Parathyroid adenoma (tissue), 2 donors: ENCODE data around the gene VIPR2.
"Not testable (repeated sequence)": the region's sequence is repeated elsewhere in the genome, so short reads cannot be mapped to it uniquely, and the experiment has no call there.

Experiments used
- H2AFZ ChIP-seq: fragments of 300-600 bp; sonication (generic); one replicate; pipeline ENCODE4 v1.7.0; 2017; ENCODE audit warnings: antibody characterized with exemption, mild to moderate bottlenecking
- H3K27ac ChIP-seq: fragments of 300-600 bp; sonication (generic); one replicate; pipeline ENCODE4 v1.7.0; 2017
- H3K27me3 ChIP-seq: fragments of 300-600 bp; sonication (generic); one replicate; pipeline ENCODE4 v1.7.0; 2017; ENCODE audit warnings: low read length; ENCODE audit not compliant: control insufficient read depth, insufficient read depth
- H3K36me3 ChIP-seq: fragments of 300-600 bp; sonication (generic); one replicate; pipeline ENCODE4 v1.7.0; 2017; ENCODE audit warnings: low read length; ENCODE audit not compliant: control insufficient read depth, insufficient read depth
- H3K4me1 ChIP-seq: fragments of 300-600 bp; sonication (generic); one replicate; pipeline ENCODE4 v1.7.0; 2017; ENCODE audit warnings: control low read depth
- H3K4me2 ChIP-seq: fragments of 300-600 bp; sonication (generic); one replicate; pipeline ENCODE4 v1.7.0; 2017; ENCODE audit warnings: low read length
- H3K4me3 ChIP-seq: fragments of 300-600 bp; sonication (generic); one replicate; pipeline ENCODE4 v1.7.0; 2017; ENCODE audit warnings: low read depth, low read length
- H3K79me2 ChIP-seq: fragments of 300-600 bp; sonication (generic); one replicate; pipeline ENCODE4 v1.7.0; 2017; ENCODE audit warnings: control low read depth
- H3K9ac ChIP-seq: fragments of 300-600 bp; sonication (generic); one replicate; pipeline ENCODE4 v1.7.0; 2017; ENCODE audit warnings: mild to moderate bottlenecking
- H3K9me3 ChIP-seq: fragments of 300-600 bp; sonication (generic); one replicate; pipeline ENCODE4 v1.7.0; 2017; ENCODE audit warnings: low read length; ENCODE audit not compliant: control insufficient read depth
- CTCF ChIP-seq: fragments of 300-600 bp; sonication (generic); IDR thresholded peaks from one replicate; pipeline ENCODE4 v1.7.0; 2017; ENCODE audit warnings: antibody characterized with exemption, mild to moderate bottlenecking
- donor health status: primary hyperparathyroidism.

VIPR2 gene

DNA sequence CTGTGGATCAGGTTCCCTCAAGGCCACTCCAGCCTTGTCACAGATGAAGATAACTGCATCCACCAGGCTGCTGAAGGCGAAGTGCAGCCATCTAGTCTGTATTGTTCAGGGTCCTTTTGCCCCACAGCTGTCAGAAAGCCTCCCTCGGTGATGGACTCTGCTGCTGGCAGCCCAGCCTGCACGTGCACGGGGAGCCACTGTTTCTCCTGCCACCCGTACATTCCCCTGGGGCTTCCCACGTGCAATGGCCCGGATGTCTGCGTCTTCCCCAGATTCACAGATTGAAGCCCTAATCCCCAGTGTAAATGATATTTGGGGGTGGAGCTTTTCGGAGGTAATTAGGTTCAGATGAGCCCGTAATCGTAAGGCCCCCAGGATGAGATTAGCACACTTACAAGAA is 46.6 kb upstream of the VIPR2 start:
- Histone ChIP-seq H3K79me2 (no peaks in the 10 kb centered on the region), H3K27me3 (no peaks in the 10 kb centered on the region), H3K4me3 (no peak overlapping the region), H3K9ac (no peak overlapping the region), H2AFZ (no peak overlapping the region), H3K9me3 (no peaks in the 10 kb centered on the region), H3K4me2 (no peak overlapping the region), H3K4me1 (no peaks in the 10 kb centered on the region), H3K36me3 (no peaks in the 10 kb centered on the region), H3K27ac (no peak overlapping the region)
- TF ChIP-seq CTCF, result no peak

DNA sequence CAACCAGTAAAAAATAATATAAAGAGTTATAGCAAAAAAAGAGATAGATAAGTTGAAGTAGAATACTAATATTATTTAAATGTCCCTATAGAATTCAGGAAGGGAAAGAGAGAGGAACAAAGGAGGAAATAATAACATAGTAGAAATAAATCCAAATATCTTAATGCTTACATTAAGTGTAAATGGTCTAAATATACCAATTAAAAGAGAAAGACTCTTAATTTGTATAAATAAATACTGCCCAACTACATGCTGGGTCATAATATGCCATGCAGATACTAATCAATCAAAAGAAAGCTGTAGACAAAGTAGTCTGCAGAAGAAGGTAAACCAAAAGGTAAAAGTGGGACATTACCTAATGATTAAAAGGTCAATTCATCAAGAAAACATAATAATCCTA is 43.3 kb upstream of the VIPR2 start:
- H3K27me3 ChIP-seq, result no peaks in the 10 kb centered on the region
- no peak overlapping the region for H3K4me2 ChIP-seq
- H2AFZ ChIP-seq, result no peak overlapping the region
- H3K9ac ChIP-seq, result no peak overlapping the region
- H3K36me3 ChIP-seq, result no peaks in the 10 kb centered on the region
- no peak overlapping the region for H3K27ac ChIP-seq
- no peaks in the 10 kb centered on the region for H3K4me1 ChIP-seq
- H3K4me3 ChIP-seq, result no peak overlapping the region
- no peak for TF ChIP-seq CTCF
- H3K79me2 ChIP-seq, result no peaks in the 10 kb centered on the region
- no peaks in the 10 kb centered on the region for H3K9me3 ChIP-seq

DNA sequence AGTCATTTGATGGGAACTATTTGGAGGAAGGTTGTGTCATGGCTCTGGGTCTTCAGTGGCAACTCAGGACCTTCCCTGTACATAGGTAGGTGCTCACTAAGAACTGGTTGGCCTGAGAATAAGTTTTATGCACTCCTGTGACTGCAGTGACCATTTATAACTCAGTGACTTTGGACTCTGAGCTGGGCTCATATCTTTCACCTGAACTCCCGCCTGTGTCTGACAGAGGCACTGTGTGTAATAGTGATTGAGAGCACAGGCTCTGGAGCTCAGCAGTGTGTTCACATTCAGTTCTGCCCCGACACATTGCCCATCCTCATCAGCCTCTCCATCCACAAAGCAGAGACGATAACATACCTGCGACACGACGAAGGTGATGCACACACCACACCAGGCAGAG is 34.6 kb upstream of the VIPR2 start:
- H3K27ac ChIP-seq, result no peak overlapping the region
- H3K27me3 ChIP-seq, result no peaks in the 10 kb centered on the region
- no peak overlapping the region for H3K4me3 ChIP-seq
- H3K9me3 ChIP-seq, result no peaks in the 10 kb centered on the region
- no peak overlapping the region for H2AFZ ChIP-seq
- H3K4me2 ChIP-seq, result no peak overlapping the region
- no peaks in the 10 kb centered on the region for H3K79me2 ChIP-seq
- no peaks in the 10 kb centered on the region for H3K36me3 ChIP-seq
- no peaks in the 10 kb centered on the region for H3K4me1 ChIP-seq
- TF ChIP-seq CTCF, result no peak
- no peak overlapping the region for H3K9ac ChIP-seq

DNA sequence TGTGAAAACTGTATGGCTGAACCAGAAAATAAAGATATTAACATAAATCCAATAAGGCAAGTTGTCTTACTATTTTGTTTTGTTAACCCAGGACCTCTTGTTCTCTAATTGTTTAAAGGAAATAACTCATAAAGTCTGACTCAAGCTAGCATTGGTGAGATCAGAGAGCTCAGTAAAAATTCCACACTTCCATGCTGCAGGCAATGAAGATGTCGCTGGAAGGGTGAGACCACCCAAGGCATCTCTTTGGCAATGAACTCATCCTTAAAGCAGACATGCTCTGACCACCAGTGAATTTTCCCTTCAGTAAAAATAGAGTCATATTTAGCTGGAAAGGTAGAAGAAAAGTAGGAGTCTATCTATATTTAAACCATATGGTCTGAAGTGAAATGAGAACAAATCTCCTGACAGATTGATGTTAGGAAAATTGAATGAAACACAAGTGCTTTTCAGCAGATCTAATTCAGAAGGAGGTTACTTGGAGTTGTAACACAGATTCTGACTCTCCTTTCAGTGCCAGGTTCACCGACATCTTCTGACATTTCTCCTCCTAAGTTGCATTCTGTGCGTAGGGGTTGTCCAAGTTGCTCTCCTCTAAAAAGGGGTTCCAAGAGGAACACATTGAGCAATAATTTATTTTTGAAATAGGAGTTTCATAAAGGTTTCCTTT is 32.8 kb upstream of the VIPR2 start:
- no peak for TF ChIP-seq CTCF
- H3K36me3 ChIP-seq, result no peaks in the 10 kb centered on the region

DNA sequence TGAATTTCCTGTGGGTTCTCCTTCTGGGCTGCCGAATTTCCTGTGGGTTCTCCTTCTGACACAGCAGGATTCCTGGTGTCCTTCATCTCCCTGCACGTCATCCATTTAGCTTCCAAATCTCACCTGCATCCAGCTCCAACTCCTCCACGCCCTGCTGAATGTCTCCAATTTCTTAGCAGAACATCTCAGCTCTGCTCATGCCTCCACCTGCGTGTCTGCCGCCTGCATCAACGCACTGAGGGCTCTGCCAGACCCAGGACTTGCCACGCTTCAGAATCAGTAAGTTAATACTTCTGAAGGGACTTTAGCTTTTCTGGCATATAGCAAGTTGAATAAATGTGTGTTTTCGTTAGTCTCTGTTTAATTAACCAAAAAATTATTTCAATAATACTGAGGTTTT is 31.1 kb upstream of the VIPR2 start:
- no peak overlapping the region for H3K27ac ChIP-seq
- no peak overlapping the region for H2AFZ ChIP-seq
- no peak overlapping the region for H3K4me2 ChIP-seq

More for the DNA sequence above, 32.8 kb upstream of the VIPR2 start:
- Histone ChIP-seq H3K4me1 (no peaks in the 10 kb centered on the region), H2AFZ (no peak overlapping the region), H3K4me2 (no peak overlapping the region), H3K9ac (no peak overlapping the region), H3K79me2 (no peaks in the 10 kb centered on the region), H3K27ac (no peak overlapping the region), H3K27me3 (no peaks in the 10 kb centered on the region), H3K9me3 (no peaks in the 10 kb centered on the region), H3K4me3 (no peak overlapping the region)

DNA sequence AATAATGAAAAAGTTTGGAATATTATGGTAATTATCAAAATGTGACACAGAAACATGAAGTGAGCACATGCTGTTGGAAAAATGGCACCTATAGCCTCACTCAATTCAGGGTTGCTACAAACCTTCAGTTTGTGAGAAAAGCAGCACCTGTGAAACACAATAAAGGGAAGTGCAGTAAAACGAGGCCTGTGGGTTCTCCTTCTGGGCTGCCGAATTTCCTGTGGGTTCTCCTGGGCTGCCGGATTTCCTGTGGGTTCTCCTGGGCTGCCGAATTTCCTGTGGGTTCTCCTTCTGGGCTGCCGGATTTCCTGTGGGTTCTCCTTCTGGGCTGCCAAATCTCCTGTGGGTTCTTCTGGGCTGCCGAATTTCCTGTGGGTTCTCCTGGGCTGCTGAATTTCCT is 30.4 kb upstream of the VIPR2 start:
- not testable (repeated sequence) for H3K4me1 ChIP-seq, H3K36me3 ChIP-seq, H2AFZ ChIP-seq, H3K79me2 ChIP-seq, H3K9me3 ChIP-seq, H3K4me3 ChIP-seq, H3K4me2 ChIP-seq, H3K27ac ChIP-seq, H3K27me3 ChIP-seq, H3K9ac ChIP-seq

More for the DNA sequence above, 31.1 kb upstream of the VIPR2 start:
- H3K9ac ChIP-seq, result no peak overlapping the region
- H3K27me3 ChIP-seq, result no peaks in the 10 kb centered on the region
- H3K4me3 ChIP-seq, result no peak overlapping the region
- no peaks in the 10 kb centered on the region for H3K4me1 ChIP-seq
- no peaks in the 10 kb centered on the region for H3K79me2 ChIP-seq
- H3K36me3 ChIP-seq, result no peaks in the 10 kb centered on the region
- TF ChIP-seq CTCF, result no peak
- H3K9me3 ChIP-seq, result no peaks in the 10 kb centered on the region
